Fibroblast of peridontal ligament (primary cell): ENCODE measurements around the gene ARHGAP8.
"Not testable (repeated sequence)": the region's sequence is repeated elsewhere in the genome, so short reads cannot be mapped to it uniquely, and the experiment has no call there.

Source experiments
- DNase-seq: peaks from one replicate; pipeline ENCODE4 v3.0.0-alpha.2; 2010; ENCODE audit errors: extremely low read depth

The ARHGAP8 gene

GRCh38 chr22:44739024-44739423, 13.4 kb upstream of the ARHGAP8 start:
- DNase-seq: no peak

GRCh38 chr22:44739666-44740065, 12.7 kb upstream of the ARHGAP8 start:
- not testable (repeated sequence) for DNase-seq

- DNase-seq: no peak
Observed at GRCh38 chr22:44740307-44740706, 12.1 kb upstream of the ARHGAP8 start.

- DNase-seq: no peak
Observed at GRCh38 chr22:44741929-44742328, 10.4 kb upstream of the ARHGAP8 start.

GRCh38 chr22:44743247-44743646, 9.1 kb upstream of the ARHGAP8 start:
- no peak for DNase-seq

- no peak for DNase-seq
Observed at GRCh38 chr22:44743804-44744211, 8.6 kb upstream of the ARHGAP8 start.

- no peak for DNase-seq
Observed at GRCh38 chr22:44745853-44746789, 6.3 kb upstream of the ARHGAP8 start.

GRCh38 chr22:44747784-44748127, 4.6 kb upstream of the ARHGAP8 start:
- DNase-seq: not testable (repeated sequence)

- no peak for DNase-seq
Observed at GRCh38 chr22:44748524-44748923, 3.9 kb upstream of the ARHGAP8 start.

- DNase-seq: no peak
Observed at GRCh38 chr22:44750481-44750880, 1.9 kb upstream of the ARHGAP8 start.

GRCh38 chr22:44753189-44754042, 1.0 kb downstream of the ARHGAP8 start:
- DNase-seq: peak; percentile 58

- no peak for DNase-seq
Observed at GRCh38 chr22:44754998-44755397, 2.6 kb downstream of the ARHGAP8 start.

GRCh38 chr22:44755417-44755816, 3.0 kb downstream of the ARHGAP8 start:
- DNase-seq: no peak

- DNase-seq: no peak
Observed at GRCh38 chr22:44755956-44756361, 3.6 kb downstream of the ARHGAP8 start.

- peak; percentile 38 for DNase-seq
Observed at GRCh38 chr22:44758344-44758973, 6.1 kb downstream of the ARHGAP8 start.

GRCh38 chr22:44759001-44759400, 6.6 kb downstream of the ARHGAP8 start:
- DNase-seq: no peak

GRCh38 chr22:44759430-44760310, 7.3 kb downstream of the ARHGAP8 start:
- no peak for DNase-seq

- no peak for DNase-seq
Observed at GRCh38 chr22:44760476-44760875, 8.1 kb downstream of the ARHGAP8 start.

- no peak for DNase-seq
Observed at GRCh38 chr22:44761025-44761424, 8.7 kb downstream of the ARHGAP8 start.

- DNase-seq: no peak
Observed at GRCh38 chr22:44764373-44764772, 12.0 kb downstream of the ARHGAP8 start.

- no peak for DNase-seq
Observed at GRCh38 chr22:44764974-44765373, 12.6 kb downstream of the ARHGAP8 start.
